Thoracic aorta (tissue), 2 donors: ENCODE data around the gene CELF1. TPM values are rescaled to one million over a fixed set of nuclear protein-coding genes. Genes with fewer than 3 reads are reported as not detected.
A peak's percentile ranks its signal among the peaks of the same experiment; 100 is the strongest.

Source experiments
- ATAC-seq: fragments of 150-250 bp; one replicate; pipeline ENCODE4 v1.8.0; 2017; ENCODE audit warnings: low read depth; ENCODE audit not compliant: insufficient number of reproducible peaks, low FRiP score
- DNase-seq: peaks from one replicate; pipeline ENCODE4 v3.0.0-alpha.2; 2020; ENCODE audit warnings: low spot score
- H3K27ac ChIP-seq, 2 donors: fragments of 200-600 bp; sonication (generic); 1 replicate in 1 of 2; 2 replicates in 1 of 2; pipeline ENCODE4 v1.5.1; 2016; ENCODE audit warnings: mild to moderate bottlenecking in 2 of 2, moderate library complexity in 2 of 2
- H3K27me3 ChIP-seq: fragments of 200-600 bp; sonication (generic); replicated peaks from 2 replicates; pipeline ENCODE4 v1.6.0; 2016; ENCODE audit warnings: mild to moderate bottlenecking; ENCODE audit not compliant: insufficient read depth
- H3K36me3 ChIP-seq: fragments of 200-600 bp; sonication (generic); one replicate; pipeline ENCODE4 v1.5.1; 2016
- H3K4me1 ChIP-seq, 2 donors: fragments of 200-600 bp; sonication (generic); 1 replicate in 1 of 2; 2 replicates in 1 of 2; pipeline versions ENCODE4 v1.5.1 to v1.6.0; 2016; ENCODE audit warnings: low read depth in 2 of 2, mild to moderate bottlenecking in 1 of 2; ENCODE audit not compliant: control insufficient read depth in 1 of 2
- H3K4me3 ChIP-seq: fragments of 200-600 bp; sonication (generic); 2 replicates; pipeline ENCODE4 v1.5.1; 2016; ENCODE audit warnings: mild to moderate bottlenecking
- H3K9me3 ChIP-seq: fragments of 200-600 bp; sonication (generic); 2 replicates; pipeline ENCODE4 v1.5.1; 2016
- CTCF ChIP-seq: fragments of 200-600 bp; sonication (generic); IDR thresholded peaks from one replicate; pipeline ENCODE4 v1.5.1; 2019; ENCODE audit warnings: antibody characterized with exemption
- total RNA-seq, 2 donors: library from RNA; depleted of rRNA; stranded (reverse); fragments of >200 nt; gene quantifications; one replicate each; pipeline versions ENCODE4 v1.1.0 to v1.2.3, GENCODE V29; 2016

CELF1 gene
- total RNA-seq = 100 to 1,000 TPM; 112 to 114 TPM

GRCh38 chr11:47552566-47553405 lies at the start of gene CELF1:
Gene CELF1, minus strand, starts transcription at chr11:47553132. Its CDS starts 53,609 bp downstream, at chr11:47499523.
- Histone ChIP-seq H3K4me1 (peaks cover 25 to 41% of the 10 kb centered on the region in 2 donors), H3K9me3 (no peaks in the 10 kb centered on the region), H3K27me3 (no peaks in the 10 kb centered on the region), H3K36me3 (no peaks in the 10 kb centered on the region), H3K27ac (peak within 1 kb of the TSS; percentile 85 to 89), H3K4me3 (peak within 1 kb of the TSS; percentile 85)
- TF ChIP-seq CTCF = peak; percentile 93
- DNase-seq (peak; percentile 64), ATAC-seq (peak; percentile 94)

GRCh38 chr11:47599902-47600301 lies 47.0 kb upstream of the CELF1 start:
- ATAC-seq = no peak
- Histone ChIP-seq H3K4me3 (no peak overlapping the region), H3K27me3 (no peaks in the 10 kb centered on the region), H3K9me3 (no peaks in the 10 kb centered on the region), H3K36me3 (no peaks in the 10 kb centered on the region), H3K27ac (no peak overlapping the region), H3K4me1 (no peaks in the 10 kb centered on the region)
- no peak for TF ChIP-seq CTCF
- no peak for DNase-seq

- no peak for TF ChIP-seq CTCF
Observed at GRCh38 chr11:47595967-47596366, 43.0 kb upstream of the CELF1 start.

GRCh38 chr11:47595029-47595428 lies 42.1 kb upstream of the CELF1 start:
- ATAC-seq (no peak), DNase-seq (no peak)
- H3K27ac ChIP-seq = no peak overlapping the region
- no peaks in the 10 kb centered on the region for H3K9me3 ChIP-seq
- no peaks in the 10 kb centered on the region for H3K36me3 ChIP-seq
- peaks cover 12 to 13% of the 10 kb centered on the region in 2 donors for H3K4me1 ChIP-seq
- H3K4me3 ChIP-seq = no peak overlapping the region
- H3K27me3 ChIP-seq = peaks cover 10% of the 10 kb centered on the region
- TF ChIP-seq CTCF = no peak

More at GRCh38 chr11:47595967-47596366, 43.0 kb upstream of the CELF1 start:
- no peak for DNase-seq
- peaks cover 12% of the 10 kb centered on the region in 2 donors for H3K4me1 ChIP-seq
- peaks cover 10% of the 10 kb centered on the region for H3K27me3 ChIP-seq
- H3K9me3 ChIP-seq = no peaks in the 10 kb centered on the region
- no peaks in the 10 kb centered on the region for H3K36me3 ChIP-seq
- ATAC-seq = no peak
- H3K27ac ChIP-seq = no peak overlapping the region
- H3K4me3 ChIP-seq = no peak overlapping the region

GRCh38 chr11:47593934-47594855 lies 41.3 kb upstream of the CELF1 start, which contains the start of gene C1QTNF4:
Gene C1QTNF4, minus strand, starts transcription at chr11:47594411. Its CDS starts 3,601 bp downstream, at chr11:47590810.
- TF ChIP-seq CTCF = no peak
- DNase-seq (no peak), ATAC-seq (no peak)
- Histone ChIP-seq H3K36me3 (no peaks in the 10 kb centered on the region), H3K4me3 (peak within 1 kb of the TSS; percentile 65), H3K4me1 (peaks cover 12 to 22% of the 10 kb centered on the region in 2 donors), H3K27ac (no peak within 1 kb of the TSS), H3K9me3 (no peaks in the 10 kb centered on the region), H3K27me3 (peaks cover 10% of the 10 kb centered on the region)
